Measurements from ENCODE around the gene ALDH18A1. TPM values are rescaled to one million over a fixed set of nuclear protein-coding genes. Genes with fewer than 3 reads are reported as not detected.

The ALDH18A1 gene
- total and polyA plus RNA-seq, 2 donors, result 17.5 to 82.7 TPM

DNA sequence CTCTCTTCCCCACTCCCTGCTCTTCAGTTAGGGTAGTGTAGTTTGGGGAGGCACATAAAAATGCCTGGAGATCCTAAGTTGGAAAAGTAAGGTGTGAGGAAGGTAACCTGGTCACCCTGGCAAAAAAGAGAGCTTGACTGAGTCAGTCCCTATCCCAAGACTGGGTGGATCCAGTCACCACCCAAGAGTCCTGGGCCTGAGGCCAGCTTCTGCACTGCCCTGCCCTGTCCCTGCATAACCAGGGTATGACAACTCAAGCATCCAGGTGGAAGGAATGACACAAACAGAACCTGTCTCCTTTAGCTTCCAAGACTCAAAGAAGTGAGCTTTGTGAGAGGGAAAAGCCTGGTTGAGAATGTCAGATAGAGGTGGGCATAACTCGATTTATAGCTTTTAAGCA lies 68.5 kb downstream of the ALDH18A1 start:
- no peak for DNase-seq (ENCODE audit: extremely low spot score)
- WGBS, result 87% methylated on average over 1 of the region's 1 CpG
- Histone ChIP-seq H3K4me1 (ENCODE audit: insufficient read depth) (no peaks in the 10 kb centered on the region), H3K27ac (ENCODE audit: low read depth) (no peak overlapping the region), H3K4me3 (ENCODE audit: low read depth, low read length) (no peak overlapping the region), H3K36me3 (ENCODE audit: insufficient read depth) (no peaks in the 10 kb centered on the region)

DNA sequence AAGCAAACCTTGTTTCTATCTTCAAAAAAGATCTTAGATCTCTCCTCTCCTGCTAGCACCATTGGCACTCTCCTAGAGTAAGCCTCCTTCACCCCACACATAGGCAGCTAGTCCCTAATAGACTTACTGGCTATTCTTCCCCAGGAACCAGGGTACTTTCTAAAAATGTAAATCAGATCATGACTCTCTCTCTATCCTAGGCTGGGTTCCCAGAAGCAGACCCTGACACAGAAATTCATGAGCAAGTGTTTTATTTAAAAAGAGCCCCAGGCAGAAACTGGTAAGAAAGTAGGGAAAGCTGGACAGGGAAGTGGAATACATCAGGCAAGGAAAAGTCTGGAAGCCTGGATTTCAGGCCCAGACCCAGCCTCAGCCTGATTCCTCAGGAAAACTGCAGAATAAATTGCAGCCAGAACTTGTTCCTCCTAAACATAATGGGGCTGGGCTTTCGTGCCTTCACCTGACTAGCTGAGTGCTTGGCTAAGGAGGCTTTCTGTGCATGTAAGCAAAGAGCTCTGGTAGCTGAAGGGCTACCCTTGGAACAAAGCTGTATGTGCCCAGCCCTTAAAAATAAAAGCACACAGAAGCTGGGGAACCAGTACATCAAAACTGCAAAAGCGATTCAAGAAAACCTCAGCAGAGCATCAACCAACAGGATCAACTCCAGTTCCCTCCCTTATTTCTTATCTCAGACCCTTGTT lies 76.5 kb downstream of the ALDH18A1 start:
- WGBS, result 88% methylated on average over 2 of the region's 2 CpGs
- no peak overlapping the region for H3K27ac ChIP-seq (ENCODE audit: low read depth)
- H3K4me1 ChIP-seq (ENCODE audit: insufficient read depth), result no peaks in the 10 kb centered on the region
- no peak overlapping the region for H3K4me3 ChIP-seq (ENCODE audit: low read depth, low read length)
- DNase-seq (ENCODE audit: extremely low spot score), result no peak
- no peaks in the 10 kb centered on the region for H3K36me3 ChIP-seq (ENCODE audit: insufficient read depth)

GRCh38 chr10:95579292-95579691 lies 77.2 kb downstream of the ALDH18A1 start:
- no peak for DNase-seq (ENCODE audit: extremely low spot score)
- Histone ChIP-seq H3K4me1 (ENCODE audit: insufficient read depth) (no peaks in the 10 kb centered on the region), H3K4me3 (ENCODE audit: low read depth, low read length) (no peak overlapping the region), H3K36me3 (ENCODE audit: insufficient read depth) (no peaks in the 10 kb centered on the region), H3K27ac (ENCODE audit: low read depth) (no peak overlapping the region)
- WGBS, result 82% methylated on average over 1 of the region's 1 CpG

DNA sequence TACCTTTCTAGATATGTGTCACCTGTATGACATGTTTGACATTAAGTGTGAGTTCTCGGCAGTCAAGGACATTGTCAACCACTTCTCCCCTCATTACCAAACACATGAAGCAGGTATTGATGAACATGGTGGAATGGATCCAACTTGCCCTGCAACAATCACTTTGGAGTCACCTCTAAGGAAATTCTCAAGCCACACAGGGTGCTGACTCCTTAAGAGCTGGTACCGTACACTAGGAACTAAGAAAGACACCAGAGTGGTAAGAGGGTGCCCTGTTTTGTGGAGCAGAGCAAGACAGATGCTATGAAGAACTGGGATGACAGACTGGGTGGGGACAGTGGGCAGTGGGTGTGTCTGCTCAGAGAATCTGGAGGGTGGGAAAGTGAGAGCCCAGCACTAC lies 77.9 kb downstream of the ALDH18A1 start:
- WGBS, result 97% methylated on average over 2 of the region's 2 CpGs
- H3K36me3 ChIP-seq (ENCODE audit: insufficient read depth), result no peaks in the 10 kb centered on the region
- no peak overlapping the region for H3K4me3 ChIP-seq (ENCODE audit: low read depth, low read length)
- no peaks in the 10 kb centered on the region for H3K4me1 ChIP-seq (ENCODE audit: insufficient read depth)
- no peak for DNase-seq (ENCODE audit: extremely low spot score)
- H3K27ac ChIP-seq (ENCODE audit: low read depth), result no peak overlapping the region

DNA sequence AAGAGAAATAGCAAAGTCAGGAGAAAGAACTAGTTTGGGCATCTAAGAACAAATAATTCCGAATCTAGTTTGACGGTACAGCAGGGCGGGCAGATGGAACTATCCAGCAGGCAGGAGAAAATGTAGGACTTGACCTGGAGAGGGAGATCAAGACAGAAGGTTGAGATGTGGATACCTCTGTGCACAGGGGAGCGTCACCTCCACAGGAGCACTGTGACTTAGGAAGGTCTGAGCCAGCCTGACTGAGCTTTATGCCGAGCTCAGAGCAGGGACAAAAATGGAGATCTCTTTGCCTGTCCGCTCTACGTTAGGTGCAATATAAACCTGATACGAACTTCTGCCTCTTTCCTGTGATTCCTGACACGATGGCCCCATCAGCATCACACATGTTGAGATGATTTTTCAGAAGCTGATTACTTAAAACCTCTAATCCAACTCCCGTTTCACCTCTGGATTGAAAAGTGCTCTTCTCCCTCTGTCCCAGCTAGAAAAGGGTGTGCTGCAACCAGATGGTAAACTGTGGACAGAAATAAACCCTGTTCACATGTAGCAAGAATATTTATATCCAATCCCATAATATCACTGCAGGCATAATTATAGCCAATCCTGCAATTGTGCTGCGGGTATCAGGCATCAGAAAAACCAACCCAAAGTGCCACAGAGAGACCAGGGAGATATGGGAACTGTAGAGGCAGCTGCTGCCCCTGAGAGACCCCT lies 81.7 kb downstream of the ALDH18A1 start:
- Histone ChIP-seq H3K4me1 (ENCODE audit: insufficient read depth) (no peaks in the 10 kb centered on the region), H3K27ac (ENCODE audit: low read depth) (no peak overlapping the region), H3K4me3 (ENCODE audit: low read depth, low read length) (no peak overlapping the region), H3K36me3 (ENCODE audit: insufficient read depth) (no peaks in the 10 kb centered on the region)
- DNase-seq (ENCODE audit: extremely low spot score), result no peak
- 83% methylated on average over 11 of the region's 11 CpGs for WGBS

GRCh38 chr10:95573964-95574604 lies 82.4 kb downstream of the ALDH18A1 start:
- Histone ChIP-seq H3K27ac (ENCODE audit: low read depth) (no peak overlapping the region), H3K4me3 (ENCODE audit: low read depth, low read length) (no peak overlapping the region), H3K36me3 (ENCODE audit: insufficient read depth) (no peaks in the 10 kb centered on the region), H3K4me1 (ENCODE audit: insufficient read depth) (no peaks in the 10 kb centered on the region)
- DNase-seq (ENCODE audit: extremely low spot score), result no peak
- WGBS, result 84% methylated on average over 6 of the region's 6 CpGs

- Histone ChIP-seq H3K36me3 (ENCODE audit: insufficient read depth) (no peaks in the 10 kb centered on the region), H3K4me3 (ENCODE audit: low read depth, low read length) (no peak overlapping the region), H3K4me1 (ENCODE audit: insufficient read depth) (no peaks in the 10 kb centered on the region), H3K27ac (ENCODE audit: low read depth) (no peak overlapping the region)
- WGBS, result 93% methylated on average over 3 of the region's 3 CpGs
- no peak for DNase-seq (ENCODE audit: extremely low spot score)
Observed at GRCh38 chr10:95573527-95573926, 83.0 kb downstream of the ALDH18A1 start.

GRCh38 chr10:95572131-95572820 lies 84.2 kb downstream of the ALDH18A1 start:
- Histone ChIP-seq H3K27ac (ENCODE audit: low read depth) (no peak overlapping the region), H3K4me1 (ENCODE audit: insufficient read depth) (no peaks in the 10 kb centered on the region), H3K36me3 (ENCODE audit: insufficient read depth) (no peaks in the 10 kb centered on the region), H3K4me3 (ENCODE audit: low read depth, low read length) (peak overlapping the region; percentile 6)
- no peak for DNase-seq (ENCODE audit: extremely low spot score)
- WGBS, result 49% methylated on average over 7 of the region's 7 CpGs

DNA sequence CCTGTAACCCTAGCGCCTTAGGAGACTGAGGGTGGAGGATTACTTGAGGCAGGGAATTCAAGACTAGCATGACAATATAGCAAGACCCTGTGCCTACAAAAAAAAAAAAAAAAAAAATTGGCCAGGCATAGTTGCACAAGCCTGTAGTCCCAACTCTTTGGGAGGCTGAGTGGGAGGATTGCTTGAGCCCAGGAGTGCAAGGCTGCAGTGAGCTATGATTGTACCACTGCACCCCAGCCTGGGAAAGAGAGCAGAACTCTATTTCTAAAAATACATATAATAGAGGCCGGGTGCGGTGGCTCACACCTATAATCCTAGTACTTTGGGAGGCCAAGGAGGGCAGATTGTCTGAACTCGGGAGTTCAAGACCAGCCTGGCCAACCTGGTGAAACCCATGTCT lies 85.1 kb downstream of the ALDH18A1 start:
- DNase-seq (ENCODE audit: extremely low spot score), result no peak
- Histone ChIP-seq H3K4me1 (ENCODE audit: insufficient read depth) (no peaks in the 10 kb centered on the region), H3K36me3 (ENCODE audit: insufficient read depth) (no peaks in the 10 kb centered on the region), H3K4me3 (ENCODE audit: low read depth, low read length) (no peak overlapping the region), H3K27ac (ENCODE audit: low read depth) (no peak overlapping the region)
- 94% methylated on average over 4 of the region's 4 CpGs for WGBS

DNA sequence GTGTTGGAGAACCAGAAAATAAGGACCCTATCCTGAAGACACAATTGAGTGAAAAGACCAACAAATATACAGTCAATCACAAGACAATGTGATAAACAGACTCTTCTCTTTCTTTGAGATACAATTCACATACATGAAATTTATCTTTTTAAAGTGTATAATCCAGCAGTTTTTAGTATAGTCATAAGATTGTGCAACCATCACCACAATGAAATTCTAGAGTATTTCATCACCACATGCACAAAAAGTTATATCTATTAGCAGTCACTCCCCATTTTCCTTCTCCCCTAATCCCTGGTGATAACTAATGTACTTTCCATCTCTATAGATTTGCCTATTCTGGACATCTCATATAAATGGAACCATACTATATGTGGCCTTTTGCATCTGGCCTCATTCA lies 87.1 kb downstream of the ALDH18A1 start:
- Histone ChIP-seq H3K36me3 (ENCODE audit: insufficient read depth) (no peaks in the 10 kb centered on the region), H3K4me3 (ENCODE audit: low read depth, low read length) (no peak overlapping the region), H3K27ac (ENCODE audit: low read depth) (no peak overlapping the region), H3K4me1 (ENCODE audit: insufficient read depth) (no peaks in the 10 kb centered on the region)
- DNase-seq (ENCODE audit: extremely low spot score), result no peak

GRCh38 chr10:95567903-95568630 lies 88.4 kb downstream of the ALDH18A1 start:
- WGBS, result 64% methylated on average over 5 of the region's 5 CpGs
- H3K36me3 ChIP-seq (ENCODE audit: insufficient read depth), result no peaks in the 10 kb centered on the region
- no peak for DNase-seq (ENCODE audit: extremely low spot score)
- H3K4me3 ChIP-seq (ENCODE audit: low read depth, low read length), result no peak overlapping the region
- no peaks in the 10 kb centered on the region for H3K4me1 ChIP-seq (ENCODE audit: insufficient read depth)
- H3K27ac ChIP-seq (ENCODE audit: low read depth), result no peak overlapping the region

DNA sequence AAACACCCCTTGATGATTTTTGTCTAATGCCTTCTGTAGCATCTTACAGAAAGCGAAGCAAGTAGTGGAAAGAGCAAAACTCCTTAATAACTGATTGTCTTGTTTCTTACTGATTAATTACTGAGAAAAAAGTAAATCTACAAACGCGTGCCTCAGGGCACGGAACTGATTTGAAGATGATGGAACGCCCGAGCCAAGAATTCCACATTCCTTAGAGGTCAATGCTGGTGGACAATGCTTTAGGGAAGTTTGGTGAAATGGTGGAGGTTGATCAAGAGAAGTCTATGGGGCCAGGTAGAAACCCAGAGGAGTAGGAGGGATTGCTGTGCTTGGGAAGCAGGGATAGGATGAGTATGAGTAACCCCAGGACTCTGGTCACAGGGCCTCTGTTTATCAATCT lies 90.4 kb downstream of the ALDH18A1 start:
- DNase-seq (ENCODE audit: extremely low spot score), result no peak
- no peaks in the 10 kb centered on the region for H3K4me1 ChIP-seq (ENCODE audit: insufficient read depth)
- no peaks in the 10 kb centered on the region for H3K36me3 ChIP-seq (ENCODE audit: insufficient read depth)
- no peak overlapping the region for H3K4me3 ChIP-seq (ENCODE audit: low read depth, low read length)
- H3K27ac ChIP-seq (ENCODE audit: low read depth), result no peak overlapping the region
- WGBS, result 74% methylated on average over 6 of the region's 6 CpGs

DNA sequence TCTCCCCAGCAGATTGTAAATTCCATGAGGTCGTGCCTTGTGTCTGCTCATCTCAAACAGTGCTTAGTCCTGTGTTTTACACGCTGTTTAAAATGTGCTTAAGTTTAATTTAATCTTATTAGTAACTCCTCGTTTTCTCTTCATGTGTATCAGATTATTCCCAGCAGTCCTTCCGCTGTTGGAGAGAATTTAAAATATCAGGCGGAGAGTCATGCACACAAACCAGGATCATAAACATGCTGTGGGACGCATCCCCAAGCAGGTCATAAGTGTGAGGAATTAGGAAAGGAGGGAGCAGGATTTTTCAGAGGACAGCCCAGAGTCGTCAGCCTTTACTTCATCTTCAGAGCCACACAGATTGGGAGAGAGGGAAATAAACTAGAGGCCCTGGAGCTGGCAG lies 91.2 kb downstream of the ALDH18A1 start:
- H3K4me1 ChIP-seq (ENCODE audit: insufficient read depth), result no peaks in the 10 kb centered on the region
- WGBS, result 35% methylated on average over 7 of the region's 7 CpGs

More for the DNA sequence above, 91.2 kb downstream of the ALDH18A1 start:
- no peak overlapping the region for H3K4me3 ChIP-seq (ENCODE audit: low read depth, low read length)
- H3K27ac ChIP-seq (ENCODE audit: low read depth), result no peak overlapping the region
- no peak for DNase-seq (ENCODE audit: extremely low spot score)
- no peaks in the 10 kb centered on the region for H3K36me3 ChIP-seq (ENCODE audit: insufficient read depth)
